Panc1 (cell line): ENCODE results near the gene ADH7. TPM values are rescaled to one million over a fixed set of nuclear protein-coding genes. Genes with fewer than 3 reads are reported as not detected.

Source experiments
- ATAC-seq: fragments of 200-7000 bp; cut with Tn5 transposase; 2 replicates; pipeline ENCODE4 v1.9.1; 2020; ENCODE audit warnings: mild to moderate bottlenecking, moderate library complexity
- BruUV-seq: library from RNA; stranded (reverse); fragments of 400-500 nt; replicated peaks from 2 replicates; lab custom pipeline; 2021; lab: Mats Ljungman, UMichigan
- CTCF ChIA-PET: fragments of 300-600 bp; sonication (Branson Sonifier 250); formaldehyde crosslinking; loops from one replicate; lab custom pipeline; 2022; ENCODE audit warnings: antibody characterized with exemption; lab: Charles Lee
- POLR2A ChIA-PET: fragments of 300-600 bp; sonication (Branson Sonifier 250); formaldehyde crosslinking; loops from one replicate; lab custom pipeline; 2022; ENCODE audit warnings: antibody characterized with exemption; lab: Charles Lee
- DNase-seq: peaks from one replicate; pipeline ENCODE4 v3.0.0-alpha.2; 2010; ENCODE audit warnings: low read depth, low spot score
- H3K27ac ChIP-seq: 2 replicates; pipeline ENCODE4 v1.5.1; 2011; ENCODE audit warnings: mild to moderate bottlenecking, low read length, inconsistent platforms
- H3K27me3 ChIP-seq: fragments of 200-500 bp; sonication (Bioruptor generic); 2 replicates; pipeline ENCODE4 v1.6.0; 2014; ENCODE audit warnings: low read length, inconsistent platforms; ENCODE audit not compliant: control insufficient read depth, insufficient read depth
- H3K36me3 ChIP-seq: fragments of 200-500 bp; sonication (Bioruptor generic); 2 replicates; pipeline ENCODE4 v1.5.1; 2014; ENCODE audit warnings: inconsistent platforms, mild to moderate bottlenecking, low read length, moderate library complexity; ENCODE audit not compliant: control insufficient read depth, insufficient read depth
- H3K4me1 ChIP-seq: 2 replicates; pipeline ENCODE4 v1.5.1; 2011; ENCODE audit warnings: inconsistent platforms, mild to moderate bottlenecking, low read length, moderate library complexity; ENCODE audit not compliant: control insufficient read depth, insufficient read depth
- H3K4me3 ChIP-seq, 2 experiments: 2 replicates each; pipeline ENCODE4 v1.5.1; 2011 to 2012; ENCODE audit warnings: low read depth in 2 of 2, low read length in 2 of 2, mild to moderate bottlenecking in 2 of 2, inconsistent platforms in 1 of 2, moderate library complexity in 1 of 2
- H3K9me3 ChIP-seq: fragments of 200-500 bp; sonication (Bioruptor generic); 2 replicates; pipeline ENCODE4 v1.5.1; 2014; ENCODE audit warnings: low read depth, mild to moderate bottlenecking, inconsistent platforms, low read length, moderate library complexity; ENCODE audit not compliant: control insufficient read depth, insufficient read depth
- POLR2AphosphoS5 ChIP-seq: IDR thresholded peaks from 2 replicates; pipeline ENCODE4 v1.6.1; 2012; ENCODE audit warnings: mild to moderate bottlenecking, low read depth, low read length, moderate library complexity
- SIN3A ChIP-seq: IDR thresholded peaks from 2 replicates; pipeline ENCODE4 v1.6.1; 2012; ENCODE audit warnings: low read depth, mild to moderate bottlenecking, low read length, moderate library complexity, borderline replicate concordance; ENCODE audit not compliant: insufficient read depth
- TCF7L2 ChIP-seq: IDR thresholded peaks from 2 replicates; pipeline ENCODE4 v1.6.1; 2011; ENCODE audit warnings: mild to moderate bottlenecking, low read depth, low read length, inconsistent platforms
- in situ Hi-C: cut with HindIII; loops from 2 replicates; pipeline ENCODE4 v1.10.0; 2016; ENCODE audit warnings: low sequenced_read_pairs, low pct_unique_long_range_greater_than_20kb
- intact Hi-C: fragments of 100-400 bp; cut with micrococcal nuclease; formaldehyde crosslinking; loops from one replicate; pipeline ENCODE4 v1.10.0; 2022; ENCODE audit not compliant: unreplicated experiment
- total RNA-seq: library from RNA; stranded (reverse); gene quantifications from one replicate; pipeline ENCODE4 v1.2.1, GENCODE V29; 2021; ENCODE audit not compliant: unreplicated experiment
- TF ChIP-seq, protein P1 (sequence below), 2 experiments: IDR thresholded peaks; 2 replicates each; pipeline ENCODE4 v1.6.1; 2011 to 2012; ENCODE audit warnings: low read depth in 2 of 2, control low read depth in 1 of 2, low read length in 1 of 2, mild to moderate bottlenecking in 1 of 2, moderate library complexity in 1 of 2; ENCODE audit not compliant: insufficient read depth in 1 of 2
- TF ChIP-seq, protein P2 (sequence below): fragments of 450-650 bp; IDR thresholded peaks from 2 replicates; pipeline ENCODE4 v1.5.1; 2017; ENCODE audit warnings: mild to moderate bottlenecking

ADH7 gene
- total RNA-seq, 1 experiment from 2014 or later, result not detected

DNA sequence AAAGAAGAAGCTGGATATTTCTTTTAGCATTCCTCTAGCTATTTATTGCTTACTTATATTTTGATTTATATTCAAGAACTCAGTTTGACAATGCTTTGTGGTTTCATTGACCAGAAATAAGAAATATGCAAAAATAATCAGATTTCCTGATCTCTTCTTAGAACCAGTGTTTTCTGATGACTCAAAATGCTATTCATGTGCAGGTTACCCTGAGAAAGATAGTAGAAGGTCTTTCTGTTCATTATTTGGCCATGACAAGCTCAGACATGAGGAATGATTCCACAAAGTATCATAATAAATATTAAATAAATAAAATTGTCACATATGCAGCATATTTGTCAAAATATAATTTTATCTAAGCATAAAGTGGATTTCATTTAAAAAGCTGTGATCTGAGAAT lies 24.1 kb downstream of the ADH7 start:
- ATAC-seq (no peak), DNase-seq (no peak)
- intact Hi-C loops, result loop anchor here (5.0 kb wide), 1 partner anchor 51 kb away; no protein-coding TSS in a partner anchor
- POLR2A ChIA-PET, result no interaction called here
- Histone ChIP-seq H3K9me3 (no peaks in the 10 kb centered on the region), H3K27me3 (no peaks in the 10 kb centered on the region), H3K4me3 (no peak overlapping the region), H3K27ac (no peak overlapping the region), H3K4me1 (no peaks in the 10 kb centered on the region), H3K36me3 (no peaks in the 10 kb centered on the region)
- CTCF ChIA-PET, result no interaction called here
- in situ Hi-C loops, result no loop called here
- TF ChIP-seq, protein P1, sequence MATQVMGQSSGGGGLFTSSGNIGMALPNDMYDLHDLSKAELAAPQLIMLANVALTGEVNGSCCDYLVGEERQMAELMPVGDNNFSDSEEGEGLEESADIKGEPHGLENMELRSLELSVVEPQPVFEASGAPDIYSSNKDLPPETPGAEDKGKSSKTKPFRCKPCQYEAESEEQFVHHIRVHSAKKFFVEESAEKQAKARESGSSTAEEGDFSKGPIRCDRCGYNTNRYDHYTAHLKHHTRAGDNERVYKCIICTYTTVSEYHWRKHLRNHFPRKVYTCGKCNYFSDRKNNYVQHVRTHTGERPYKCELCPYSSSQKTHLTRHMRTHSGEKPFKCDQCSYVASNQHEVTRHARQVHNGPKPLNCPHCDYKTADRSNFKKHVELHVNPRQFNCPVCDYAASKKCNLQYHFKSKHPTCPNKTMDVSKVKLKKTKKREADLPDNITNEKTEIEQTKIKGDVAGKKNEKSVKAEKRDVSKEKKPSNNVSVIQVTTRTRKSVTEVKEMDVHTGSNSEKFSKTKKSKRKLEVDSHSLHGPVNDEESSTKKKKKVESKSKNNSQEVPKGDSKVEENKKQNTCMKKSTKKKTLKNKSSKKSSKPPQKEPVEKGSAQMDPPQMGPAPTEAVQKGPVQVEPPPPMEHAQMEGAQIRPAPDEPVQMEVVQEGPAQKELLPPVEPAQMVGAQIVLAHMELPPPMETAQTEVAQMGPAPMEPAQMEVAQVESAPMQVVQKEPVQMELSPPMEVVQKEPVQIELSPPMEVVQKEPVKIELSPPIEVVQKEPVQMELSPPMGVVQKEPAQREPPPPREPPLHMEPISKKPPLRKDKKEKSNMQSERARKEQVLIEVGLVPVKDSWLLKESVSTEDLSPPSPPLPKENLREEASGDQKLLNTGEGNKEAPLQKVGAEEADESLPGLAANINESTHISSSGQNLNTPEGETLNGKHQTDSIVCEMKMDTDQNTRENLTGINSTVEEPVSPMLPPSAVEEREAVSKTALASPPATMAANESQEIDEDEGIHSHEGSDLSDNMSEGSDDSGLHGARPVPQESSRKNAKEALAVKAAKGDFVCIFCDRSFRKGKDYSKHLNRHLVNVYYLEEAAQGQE (IDR thresholded peaks at IDR 0.05; ENCODE audit: insufficient read depth in 1 of 2, low read depth in 2 of 2, low read length in 1 of 2), result no peak
- no peak for TF ChIP-seq POLR2AphosphoS5
- TF ChIP-seq TCF7L2, result no peak
- TF ChIP-seq SIN3A, result no peak
- TF ChIP-seq, protein P2, sequence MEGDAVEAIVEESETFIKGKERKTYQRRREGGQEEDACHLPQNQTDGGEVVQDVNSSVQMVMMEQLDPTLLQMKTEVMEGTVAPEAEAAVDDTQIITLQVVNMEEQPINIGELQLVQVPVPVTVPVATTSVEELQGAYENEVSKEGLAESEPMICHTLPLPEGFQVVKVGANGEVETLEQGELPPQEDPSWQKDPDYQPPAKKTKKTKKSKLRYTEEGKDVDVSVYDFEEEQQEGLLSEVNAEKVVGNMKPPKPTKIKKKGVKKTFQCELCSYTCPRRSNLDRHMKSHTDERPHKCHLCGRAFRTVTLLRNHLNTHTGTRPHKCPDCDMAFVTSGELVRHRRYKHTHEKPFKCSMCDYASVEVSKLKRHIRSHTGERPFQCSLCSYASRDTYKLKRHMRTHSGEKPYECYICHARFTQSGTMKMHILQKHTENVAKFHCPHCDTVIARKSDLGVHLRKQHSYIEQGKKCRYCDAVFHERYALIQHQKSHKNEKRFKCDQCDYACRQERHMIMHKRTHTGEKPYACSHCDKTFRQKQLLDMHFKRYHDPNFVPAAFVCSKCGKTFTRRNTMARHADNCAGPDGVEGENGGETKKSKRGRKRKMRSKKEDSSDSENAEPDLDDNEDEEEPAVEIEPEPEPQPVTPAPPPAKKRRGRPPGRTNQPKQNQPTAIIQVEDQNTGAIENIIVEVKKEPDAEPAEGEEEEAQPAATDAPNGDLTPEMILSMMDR, result no peak
- BruUV-seq, result no TSS peak

DNA sequence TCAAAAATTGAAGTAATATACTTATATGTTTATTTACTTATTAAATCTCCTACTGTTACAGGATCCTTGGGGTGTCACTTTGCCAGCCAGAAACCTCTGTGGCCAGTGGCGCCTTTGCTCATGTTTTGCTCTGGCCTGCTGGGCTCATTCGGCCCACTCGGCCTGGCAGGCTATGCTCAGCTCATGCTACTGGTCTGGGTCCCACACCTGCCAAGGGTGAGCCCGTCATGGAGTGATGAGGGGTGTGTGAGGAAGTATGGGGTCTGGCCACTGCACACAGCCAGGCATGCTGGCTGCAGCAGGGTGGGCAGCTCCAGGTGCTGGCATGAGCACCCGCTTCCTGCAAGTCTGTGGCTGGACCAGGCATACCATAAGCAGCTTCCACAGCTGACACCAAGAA lies 25.1 kb downstream of the ADH7 start:
- TF ChIP-seq, protein P2, result no peak
- TF ChIP-seq TCF7L2 (no peak), POLR2AphosphoS5 (no peak), SIN3A (no peak)
- TF ChIP-seq, protein P1 (IDR thresholded peaks at IDR 0.05; ENCODE audit: insufficient read depth in 1 of 2, low read depth in 2 of 2, low read length in 1 of 2), result no peak
- ATAC-seq, result no peak

More for the DNA sequence above, 25.1 kb downstream of the ADH7 start:
- Histone ChIP-seq H3K4me1 (no peaks in the 10 kb centered on the region), H3K27ac (no peak overlapping the region), H3K36me3 (no peaks in the 10 kb centered on the region), H3K9me3 (no peaks in the 10 kb centered on the region), H3K4me3 (no peak overlapping the region), H3K27me3 (no peaks in the 10 kb centered on the region)
- in situ Hi-C loops (no loop called here), intact Hi-C loops (loop anchor here (5.0 kb wide), 1 partner anchor 52 kb away; no protein-coding TSS in a partner anchor)
- no peak for DNase-seq
- ChIA-PET POLR2A (no interaction called here), CTCF (no interaction called here)
- no TSS peak for BruUV-seq
